ENCODE data around the gene SLC12A5. TPM values are rescaled to one million over a fixed set of nuclear protein-coding genes. Genes with fewer than 3 reads are reported as not detected.

SLC12A5 gene
- total RNA-seq, 1 donor from 2014 or later = not detected

GRCh38 chr20:46013829-46014516 lies 15.0 kb upstream of the SLC12A5 start:
- H3K27ac ChIP-seq (ENCODE audit: low read depth, low read length) = no peak overlapping the region
- peaks cover 69 to 85% (median 83%) of the 10 kb centered on the region in 3 donors for H3K27me3 ChIP-seq (ENCODE audit: control insufficient read depth in 3 of 3, insufficient read depth in 3 of 3, low read length in 3 of 3)
- H3K36me3 ChIP-seq (ENCODE audit: control insufficient read depth in 3 of 3, insufficient read depth in 3 of 3, low read length in 3 of 3) = no peaks in the 10 kb centered on the region
- H3K9me3 ChIP-seq (ENCODE audit: control insufficient read depth in 3 of 3, low read length in 3 of 3) = no peaks in the 10 kb centered on the region
- no peak overlapping the region for H3K9ac ChIP-seq (ENCODE audit: low read depth in 1 of 3, low read length in 3 of 3)
- H3K4me3 ChIP-seq (ENCODE audit: low read length in 3 of 3) = no peak overlapping the region
- H3K4me1 ChIP-seq (ENCODE audit: control insufficient read depth in 3 of 3, insufficient read depth in 3 of 3, low read length in 3 of 3) = peaks cover 0 to 12% (median 7%) of the 10 kb centered on the region in 3 donors

GRCh38 chr20:46014517-46015396 lies 14.3 kb upstream of the SLC12A5 start:
- H3K4me3 ChIP-seq (ENCODE audit: low read length in 3 of 3) = no peak overlapping the region
- H3K9me3 ChIP-seq (ENCODE audit: control insufficient read depth in 3 of 3, low read length in 3 of 3) = no peaks in the 10 kb centered on the region
- H3K36me3 ChIP-seq (ENCODE audit: control insufficient read depth in 3 of 3, insufficient read depth in 3 of 3, low read length in 3 of 3) = no peaks in the 10 kb centered on the region
- H3K27ac ChIP-seq (ENCODE audit: low read depth, low read length) = no peak overlapping the region
- peaks cover 62 to 78% (median 77%) of the 10 kb centered on the region in 3 donors for H3K27me3 ChIP-seq (ENCODE audit: control insufficient read depth in 3 of 3, insufficient read depth in 3 of 3, low read length in 3 of 3)
- peaks cover 0 to 12% (median 7%) of the 10 kb centered on the region in 3 donors for H3K4me1 ChIP-seq (ENCODE audit: control insufficient read depth in 3 of 3, insufficient read depth in 3 of 3, low read length in 3 of 3)
- H3K9ac ChIP-seq (ENCODE audit: low read depth in 1 of 3, low read length in 3 of 3) = no peak overlapping the region

GRCh38 chr20:46017272-46017671 lies 11.7 kb upstream of the SLC12A5 start:
- no peaks in the 10 kb centered on the region for H3K36me3 ChIP-seq (ENCODE audit: control insufficient read depth in 3 of 3, insufficient read depth in 3 of 3, low read length in 3 of 3)
- no peak overlapping the region for H3K4me3 ChIP-seq (ENCODE audit: low read length in 3 of 3)
- peaks cover 0 to 3% (median 3%) of the 10 kb centered on the region in 3 donors for H3K4me1 ChIP-seq (ENCODE audit: control insufficient read depth in 3 of 3, insufficient read depth in 3 of 3, low read length in 3 of 3)
- H3K9ac ChIP-seq (ENCODE audit: low read depth in 1 of 3, low read length in 3 of 3) = no peak overlapping the region
- no peaks in the 10 kb centered on the region for H3K9me3 ChIP-seq (ENCODE audit: control insufficient read depth in 3 of 3, low read length in 3 of 3)
- peaks cover 54 to 76% (median 66%) of the 10 kb centered on the region in 3 donors for H3K27me3 ChIP-seq (ENCODE audit: control insufficient read depth in 3 of 3, insufficient read depth in 3 of 3, low read length in 3 of 3)
- H3K27ac ChIP-seq (ENCODE audit: low read depth, low read length) = no peak overlapping the region

DNA sequence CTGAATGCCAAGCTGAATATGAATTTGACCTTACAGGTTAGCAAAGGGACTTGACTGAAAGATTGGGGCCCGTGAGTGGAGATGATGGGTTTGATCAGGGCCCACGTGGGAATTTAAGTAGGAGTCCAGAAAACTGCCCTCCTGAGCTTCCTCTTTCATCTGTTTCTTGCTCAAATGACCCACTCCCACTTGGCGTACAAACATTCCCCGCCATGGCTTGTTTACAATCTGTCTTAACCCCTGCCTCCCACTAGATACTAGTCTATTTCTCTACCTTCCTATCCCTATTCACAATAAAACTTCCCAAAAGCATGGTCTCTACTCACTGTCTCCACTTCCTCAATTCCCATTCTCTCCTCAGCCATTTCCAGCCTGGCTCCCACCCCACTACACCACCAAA lies 10.9 kb upstream of the SLC12A5 start:
- H3K4me3 ChIP-seq (ENCODE audit: low read length in 3 of 3) = no peak overlapping the region
- H3K27me3 ChIP-seq (ENCODE audit: control insufficient read depth in 3 of 3, insufficient read depth in 3 of 3, low read length in 3 of 3) = peaks cover 51 to 75% (median 65%) of the 10 kb centered on the region in 3 donors
- H3K36me3 ChIP-seq (ENCODE audit: control insufficient read depth in 3 of 3, insufficient read depth in 3 of 3, low read length in 3 of 3) = no peaks in the 10 kb centered on the region

DNA sequence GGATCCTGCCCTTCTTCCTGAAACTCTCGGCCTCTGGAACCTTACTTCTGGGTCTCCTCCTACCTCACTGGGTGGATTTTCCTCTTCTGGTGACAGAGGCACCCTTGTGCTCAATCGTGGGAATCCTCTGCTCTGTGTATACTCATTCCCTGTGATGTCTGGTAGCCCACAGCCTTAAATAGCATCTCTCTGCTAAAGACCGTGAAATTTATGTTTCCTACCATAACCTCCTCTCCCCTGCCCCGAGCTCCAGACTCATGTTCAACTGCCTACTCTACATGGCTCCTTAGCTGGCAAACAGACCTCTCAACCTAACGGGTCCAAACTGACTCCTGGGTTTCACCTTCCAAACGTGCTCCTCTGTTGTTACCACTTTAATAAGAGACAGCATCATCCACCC lies 10.4 kb upstream of the SLC12A5 start:
- no peaks in the 10 kb centered on the region for H3K36me3 ChIP-seq (ENCODE audit: control insufficient read depth in 3 of 3, insufficient read depth in 3 of 3, low read length in 3 of 3)
- peaks cover 0 to 5% (median 3%) of the 10 kb centered on the region in 3 donors for H3K4me1 ChIP-seq (ENCODE audit: control insufficient read depth in 3 of 3, insufficient read depth in 3 of 3, low read length in 3 of 3)
- peaks cover 51 to 74% (median 65%) of the 10 kb centered on the region in 3 donors for H3K27me3 ChIP-seq (ENCODE audit: control insufficient read depth in 3 of 3, insufficient read depth in 3 of 3, low read length in 3 of 3)
- H3K9ac ChIP-seq (ENCODE audit: low read depth in 1 of 3, low read length in 3 of 3) = no peak overlapping the region
- no peak overlapping the region for H3K4me3 ChIP-seq (ENCODE audit: low read length in 3 of 3)
- H3K9me3 ChIP-seq (ENCODE audit: control insufficient read depth in 3 of 3, low read length in 3 of 3) = no peaks in the 10 kb centered on the region
- no peak overlapping the region for H3K27ac ChIP-seq (ENCODE audit: low read depth, low read length)

More for the DNA sequence above, 10.9 kb upstream of the SLC12A5 start:
- Histone ChIP-seq H3K27ac (ENCODE audit: low read depth, low read length) (no peak overlapping the region), H3K4me1 (ENCODE audit: control insufficient read depth in 3 of 3, insufficient read depth in 3 of 3, low read length in 3 of 3) (peaks cover 0 to 5% (median 3%) of the 10 kb centered on the region in 3 donors), H3K9me3 (ENCODE audit: control insufficient read depth in 3 of 3, low read length in 3 of 3) (no peaks in the 10 kb centered on the region), H3K9ac (ENCODE audit: low read depth in 1 of 3, low read length in 3 of 3) (no peak overlapping the region)

- no peak overlapping the region for H3K27ac ChIP-seq (ENCODE audit: low read depth, low read length)
- H3K4me1 ChIP-seq (ENCODE audit: control insufficient read depth in 3 of 3, insufficient read depth in 3 of 3, low read length in 3 of 3) = peaks cover 0 to 2% (median 0%) of the 10 kb centered on the region in 3 donors
- no peaks in the 10 kb centered on the region for H3K9me3 ChIP-seq (ENCODE audit: control insufficient read depth in 3 of 3, low read length in 3 of 3)
- H3K9ac ChIP-seq (ENCODE audit: low read depth in 1 of 3, low read length in 3 of 3) = no peak overlapping the region
- no peaks in the 10 kb centered on the region for H3K36me3 ChIP-seq (ENCODE audit: control insufficient read depth in 3 of 3, insufficient read depth in 3 of 3, low read length in 3 of 3)
- no peak overlapping the region for H3K4me3 ChIP-seq (ENCODE audit: low read length in 3 of 3)
- H3K27me3 ChIP-seq (ENCODE audit: control insufficient read depth in 3 of 3, insufficient read depth in 3 of 3, low read length in 3 of 3) = peaks cover 60 to 76% (median 66%) of the 10 kb centered on the region in 3 donors
Observed at GRCh38 chr20:46020555-46020954, 8.5 kb upstream of the SLC12A5 start.

DNA sequence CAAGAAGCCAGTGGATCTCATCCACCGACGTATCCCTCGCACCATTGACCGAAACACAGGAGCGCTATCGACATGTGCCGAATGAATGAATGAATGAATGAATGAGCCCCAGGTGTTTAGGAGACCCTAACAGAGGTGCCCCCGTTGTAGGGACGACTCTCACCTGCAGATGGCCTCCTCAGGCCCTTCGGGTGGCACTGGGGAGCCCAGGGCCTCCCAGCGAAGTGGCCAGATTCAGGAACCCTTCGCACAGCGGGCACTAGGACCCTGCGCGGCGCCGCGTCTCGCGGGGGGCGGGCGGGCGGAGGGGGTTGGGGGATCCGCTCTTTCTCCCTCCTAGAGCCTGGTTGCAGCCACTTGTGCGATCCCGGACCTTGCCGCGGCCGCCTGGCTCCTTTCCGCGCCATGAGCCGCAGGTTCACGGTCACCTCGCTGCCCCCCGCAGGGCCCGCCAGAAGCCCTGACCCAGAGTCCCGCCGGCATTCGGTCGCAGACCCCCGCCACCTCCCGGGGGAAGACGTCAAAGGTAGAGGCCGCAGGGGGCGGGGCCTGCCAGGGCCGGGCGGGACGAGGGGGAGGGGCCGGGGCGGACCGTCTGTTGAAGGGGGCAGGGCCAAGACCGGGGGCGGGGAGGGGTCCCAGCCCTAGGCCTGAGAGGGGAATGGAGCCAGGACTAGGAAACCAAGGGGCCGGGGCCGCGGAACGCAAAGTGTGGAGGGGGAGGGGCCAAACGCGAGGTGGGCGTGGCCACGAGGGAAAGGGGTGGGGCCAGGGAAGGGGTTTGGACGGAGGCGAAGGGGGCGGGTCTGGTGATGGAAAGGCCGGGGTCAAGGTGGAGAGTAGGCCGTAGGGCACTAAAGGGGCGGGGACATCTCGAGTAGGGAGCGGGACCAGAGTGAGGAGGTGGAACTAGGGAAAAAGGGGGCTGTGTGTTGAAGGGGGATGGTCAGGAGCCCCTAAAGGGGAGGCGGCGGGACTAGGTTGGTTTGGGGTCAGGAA lies 7.4 kb upstream of the SLC12A5 start:
- peaks cover 0 to 2% (median 0%) of the 10 kb centered on the region in 3 donors for H3K4me1 ChIP-seq (ENCODE audit: control insufficient read depth in 3 of 3, insufficient read depth in 3 of 3, low read length in 3 of 3)

GRCh38 chr20:46022411-46023147 lies 6.4 kb upstream of the SLC12A5 start:
- H3K27me3 ChIP-seq (ENCODE audit: control insufficient read depth in 3 of 3, insufficient read depth in 3 of 3, low read length in 3 of 3) = peaks cover 70 to 72% (median 72%) of the 10 kb centered on the region in 3 donors
- H3K27ac ChIP-seq (ENCODE audit: low read depth, low read length) = no peak overlapping the region
- H3K4me1 ChIP-seq (ENCODE audit: control insufficient read depth in 3 of 3, insufficient read depth in 3 of 3, low read length in 3 of 3) = peaks cover 0 to 2% (median 0%) of the 10 kb centered on the region in 3 donors
- H3K36me3 ChIP-seq (ENCODE audit: control insufficient read depth in 3 of 3, insufficient read depth in 3 of 3, low read length in 3 of 3) = no peaks in the 10 kb centered on the region
- H3K9ac ChIP-seq (ENCODE audit: low read depth in 1 of 3, low read length in 3 of 3) = no peak overlapping the region
- no peaks in the 10 kb centered on the region for H3K9me3 ChIP-seq (ENCODE audit: control insufficient read depth in 3 of 3, low read length in 3 of 3)
- H3K4me3 ChIP-seq (ENCODE audit: low read length in 3 of 3) = no peak overlapping the region

More for the DNA sequence above, 7.4 kb upstream of the SLC12A5 start:
- no peaks in the 10 kb centered on the region for H3K36me3 ChIP-seq (ENCODE audit: control insufficient read depth in 3 of 3, insufficient read depth in 3 of 3, low read length in 3 of 3)
- no peak overlapping the region for H3K9ac ChIP-seq (ENCODE audit: low read depth in 1 of 3, low read length in 3 of 3)
- H3K27me3 ChIP-seq (ENCODE audit: control insufficient read depth in 3 of 3, insufficient read depth in 3 of 3, low read length in 3 of 3) = peaks cover 61 to 76% (median 69%) of the 10 kb centered on the region in 3 donors
- no peak overlapping the region for H3K4me3 ChIP-seq (ENCODE audit: low read length in 3 of 3)
- no peaks in the 10 kb centered on the region for H3K9me3 ChIP-seq (ENCODE audit: control insufficient read depth in 3 of 3, low read length in 3 of 3)
- H3K27ac ChIP-seq (ENCODE audit: low read depth, low read length) = no peak overlapping the region

GRCh38 chr20:46023148-46023484 lies 5.9 kb upstream of the SLC12A5 start:
- Histone ChIP-seq H3K4me3 (ENCODE audit: low read length in 3 of 3) (no peak overlapping the region), H3K36me3 (ENCODE audit: control insufficient read depth in 3 of 3, insufficient read depth in 3 of 3, low read length in 3 of 3) (no peaks in the 10 kb centered on the region), H3K9ac (ENCODE audit: low read depth in 1 of 3, low read length in 3 of 3) (no peak overlapping the region), H3K9me3 (ENCODE audit: control insufficient read depth in 3 of 3, low read length in 3 of 3) (no peaks in the 10 kb centered on the region), H3K27ac (ENCODE audit: low read depth, low read length) (no peak overlapping the region), H3K27me3 (ENCODE audit: control insufficient read depth in 3 of 3, insufficient read depth in 3 of 3, low read length in 3 of 3) (peaks cover 72 to 75% (median 74%) of the 10 kb centered on the region in 3 donors), H3K4me1 (ENCODE audit: control insufficient read depth in 3 of 3, insufficient read depth in 3 of 3, low read length in 3 of 3) (peaks cover 0 to 2% (median 0%) of the 10 kb centered on the region in 3 donors)

Data from skeletal muscle tissue (tissue), 4 donors.